ENCODE results near the gene LIN7B.

Gene LIN7B

DNA sequence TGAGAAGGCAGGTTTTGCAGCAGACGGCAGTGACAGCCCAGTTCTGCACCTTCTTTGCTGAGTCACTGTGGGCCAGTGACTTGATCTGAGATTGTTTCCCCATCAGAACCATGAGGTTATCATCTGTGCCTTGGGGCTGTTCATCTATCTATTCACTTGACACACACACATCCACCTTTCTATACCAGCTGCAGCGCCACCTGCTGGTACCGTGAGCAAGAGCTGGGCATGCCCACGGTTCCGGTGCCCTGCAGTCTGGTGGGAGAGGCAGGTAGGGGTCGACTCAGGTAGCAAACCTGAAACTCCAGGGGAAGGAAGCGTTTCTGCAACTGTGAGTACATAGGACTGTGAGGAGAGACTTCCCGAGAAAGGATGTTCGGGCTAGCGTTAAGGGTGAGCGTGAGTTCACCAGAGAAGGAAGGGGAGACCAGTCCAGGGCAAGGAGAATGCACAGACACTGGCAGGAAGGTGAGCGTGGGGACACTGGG, 7.5 kb upstream of the LIN7B start:
- Mint-ChIP-seq H3K36me3 (peaks cover 25% of the 10 kb centered on the region), H3K4me1 (peaks cover 12% of the 10 kb centered on the region), H3K9me3 (no peaks in the 10 kb centered on the region), H3K27me3 (no peaks in the 10 kb centered on the region), H3K27ac (no peak overlapping the region), H3K4me3 (no peak overlapping the region)
- peak; percentile 64 to 66 for DNase-seq (ENCODE audit: low spot score in 2 of 2)
- ATAC-seq (ENCODE audit: low read depth): peak; percentile 95

DNA sequence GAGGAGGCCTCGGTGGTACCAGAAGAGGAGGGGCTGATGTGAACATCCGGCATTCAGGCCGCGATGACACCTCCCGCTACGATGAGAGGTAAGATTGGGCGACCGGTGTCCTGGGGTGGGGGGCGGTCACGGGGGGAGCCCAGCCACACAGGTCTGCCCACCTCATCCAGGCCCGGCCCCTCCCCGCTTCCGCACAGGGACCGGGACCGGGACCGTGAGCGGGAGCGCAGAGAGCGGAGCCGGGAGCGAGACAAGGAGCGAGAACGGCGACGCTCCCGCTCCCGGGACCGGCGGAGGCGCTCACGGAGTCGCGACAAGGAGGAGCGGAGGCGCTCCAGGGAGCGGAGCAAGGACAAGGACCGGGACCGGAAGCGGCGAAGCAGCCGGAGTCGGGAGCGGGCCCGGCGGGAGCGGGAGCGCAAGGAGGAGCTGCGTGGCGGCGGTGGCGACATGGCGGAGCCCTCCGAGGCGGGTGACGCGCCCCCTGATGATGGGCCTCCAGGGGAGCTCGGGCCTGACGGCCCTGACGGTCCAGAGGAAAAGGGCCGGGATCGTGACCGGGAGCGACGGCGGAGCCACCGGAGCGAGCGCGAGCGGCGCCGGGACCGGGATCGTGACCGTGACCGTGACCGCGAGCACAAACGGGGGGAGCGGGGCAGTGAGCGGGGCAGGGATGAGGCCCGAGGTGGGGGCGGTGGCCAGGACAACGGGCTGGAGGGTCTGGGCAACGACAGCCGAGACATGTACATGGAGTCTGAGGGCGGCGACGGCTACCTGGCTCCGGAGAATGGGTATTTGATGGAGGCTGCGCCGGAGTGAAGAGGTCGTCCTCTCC, 6.3 kb upstream of the LIN7B start:
- Mint-ChIP-seq H3K4me1 (peaks cover 12% of the 10 kb centered on the region), H3K27ac (no peak overlapping the region)

GRCh38 chr19:49109051-49109450, 5.1 kb upstream of the LIN7B start:
- H3K9me3 Mint-ChIP-seq: no peaks in the 10 kb centered on the region
- ATAC-seq (ENCODE audit: low read depth): no peak
- DNase-seq (ENCODE audit: low spot score in 2 of 2): no peak
- peaks cover 17% of the 10 kb centered on the region for H3K4me1 Mint-ChIP-seq
- no peak overlapping the region for H3K4me3 Mint-ChIP-seq
- H3K36me3 Mint-ChIP-seq: peaks cover 24% of the 10 kb centered on the region
- no peak overlapping the region for H3K27ac Mint-ChIP-seq
- H3K27me3 Mint-ChIP-seq: no peaks in the 10 kb centered on the region

More for the DNA sequence above, 6.3 kb upstream of the LIN7B start:
- no peak for DNase-seq (ENCODE audit: low spot score in 2 of 2)
- no peaks in the 10 kb centered on the region for H3K27me3 Mint-ChIP-seq
- peaks cover 24% of the 10 kb centered on the region for H3K36me3 Mint-ChIP-seq
- no peak overlapping the region for H3K4me3 Mint-ChIP-seq
- no peak for ATAC-seq (ENCODE audit: low read depth)
- no peaks in the 10 kb centered on the region for H3K9me3 Mint-ChIP-seq

- no peaks in the 10 kb centered on the region for H3K9me3 Mint-ChIP-seq
- no peak for ATAC-seq (ENCODE audit: low read depth)
- no peaks in the 10 kb centered on the region for H3K27me3 Mint-ChIP-seq
- H3K4me3 Mint-ChIP-seq: no peak overlapping the region
- no peak for DNase-seq (ENCODE audit: low spot score in 2 of 2)
- peaks cover 23% of the 10 kb centered on the region for H3K36me3 Mint-ChIP-seq
- H3K4me1 Mint-ChIP-seq: peaks cover 16% of the 10 kb centered on the region
- no peak overlapping the region for H3K27ac Mint-ChIP-seq
These were observed 4.5 kb upstream of the LIN7B start for GRCh38 chr19:49109569-49110233.

DNA sequence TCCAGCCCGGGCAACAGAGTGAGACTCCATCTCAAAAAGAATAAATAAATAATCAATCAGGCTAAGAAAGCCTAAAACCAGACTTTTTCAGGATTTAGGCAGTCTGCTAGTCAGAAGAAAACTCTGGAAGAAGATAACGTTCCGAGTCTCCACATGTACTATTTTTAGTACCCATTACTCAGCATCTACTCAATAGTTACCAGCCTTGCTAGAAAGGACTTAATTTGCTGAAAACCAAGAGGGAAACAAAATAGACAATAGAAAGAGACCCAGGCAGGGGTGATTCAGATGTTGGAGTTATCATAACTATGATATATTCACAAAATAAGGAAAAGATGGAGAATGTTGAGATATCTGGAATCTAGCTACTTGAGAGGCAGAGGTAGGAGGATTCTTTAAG, 3.6 kb upstream of the LIN7B start:
- H3K9me3 Mint-ChIP-seq: no peaks in the 10 kb centered on the region
- H3K4me1 Mint-ChIP-seq: peaks cover 16% of the 10 kb centered on the region
- ATAC-seq (ENCODE audit: low read depth) (no peak), DNase-seq (ENCODE audit: low spot score in 2 of 2) (no peak)
- H3K27me3 Mint-ChIP-seq: no peaks in the 10 kb centered on the region
- no peak overlapping the region for H3K27ac Mint-ChIP-seq
- peaks cover 18% of the 10 kb centered on the region for H3K36me3 Mint-ChIP-seq
- no peak overlapping the region for H3K4me3 Mint-ChIP-seq

DNA sequence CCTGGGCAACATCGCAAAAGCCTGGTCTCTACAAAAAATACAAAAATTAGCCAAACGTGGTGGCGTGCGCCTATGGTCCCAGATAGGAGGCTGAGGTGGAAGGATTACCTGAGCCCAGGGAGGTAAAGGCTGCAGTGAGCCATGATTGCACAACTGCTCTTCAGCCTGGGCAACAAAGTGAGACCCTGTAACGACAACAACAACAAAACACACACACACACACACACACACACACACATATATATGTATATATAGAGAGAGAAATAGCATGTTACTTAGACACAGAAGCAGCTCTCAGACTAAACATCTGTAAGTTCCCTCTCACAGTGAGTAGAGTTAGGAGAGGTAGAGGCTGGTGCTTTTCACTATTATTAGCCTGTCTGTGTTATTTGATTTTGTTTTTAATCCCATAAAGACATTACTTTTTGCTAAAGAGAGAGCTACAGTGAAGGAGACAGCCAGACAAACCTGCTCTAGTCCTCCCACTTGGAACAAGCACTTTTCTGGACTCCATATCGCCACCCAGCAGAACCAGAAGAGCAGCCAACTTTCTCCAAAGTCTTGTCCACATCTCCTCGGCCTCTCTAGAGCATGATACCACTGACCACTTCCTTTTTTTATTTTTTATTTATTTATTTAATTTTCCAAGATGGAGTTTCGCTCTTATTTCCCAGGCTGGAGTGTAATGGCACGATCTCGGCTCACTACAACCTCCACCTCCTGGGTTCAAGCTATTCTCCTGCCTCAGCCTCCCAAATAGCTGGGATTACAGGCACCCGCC, 2.8 kb upstream of the LIN7B start:
- ATAC-seq (ENCODE audit: low read depth): no peak
- Mint-ChIP-seq H3K4me3 (no peak overlapping the region), H3K27ac (no peak overlapping the region), H3K9me3 (no peaks in the 10 kb centered on the region), H3K27me3 (no peaks in the 10 kb centered on the region), H3K4me1 (peaks cover 20% of the 10 kb centered on the region), H3K36me3 (peaks cover 18% of the 10 kb centered on the region)
- no peak for DNase-seq (ENCODE audit: low spot score in 2 of 2)

DNA sequence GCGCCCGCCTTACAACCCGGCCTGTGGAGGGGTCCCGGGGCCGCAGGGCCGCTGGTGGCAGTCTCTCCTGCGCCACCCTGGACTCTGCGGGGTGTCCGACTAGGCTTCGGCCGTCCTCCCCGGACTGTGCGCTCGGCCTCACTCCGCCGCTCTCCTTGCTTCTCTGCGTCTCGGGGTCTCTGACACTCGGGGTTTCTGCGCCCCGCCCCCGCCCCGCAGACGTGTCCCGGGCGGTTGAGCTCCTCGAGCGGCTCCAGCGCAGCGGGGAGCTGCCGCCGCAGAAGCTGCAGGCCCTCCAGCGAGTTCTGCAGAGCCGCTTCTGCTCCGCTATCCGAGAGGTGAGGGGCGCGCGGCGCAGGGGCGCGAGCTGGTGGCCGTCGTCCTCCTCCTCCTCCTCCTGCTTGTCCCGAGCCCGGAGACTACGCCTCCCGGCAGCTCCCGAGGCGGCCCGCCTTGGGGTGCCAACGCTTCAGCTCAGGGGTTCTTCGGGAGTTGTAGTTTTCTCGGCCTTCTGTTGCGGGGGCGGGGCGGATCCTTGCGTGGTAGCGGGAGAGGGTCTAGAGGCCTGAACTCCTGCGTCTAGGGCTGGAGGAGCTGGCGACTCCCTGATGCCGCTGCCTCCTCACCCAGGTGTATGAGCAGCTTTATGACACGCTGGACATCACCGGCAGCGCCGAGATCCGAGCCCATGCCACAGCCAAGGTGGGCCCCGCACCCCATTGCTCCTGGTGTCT, 627 bp downstream of the LIN7B start:
- Mint-ChIP-seq H3K27me3 (no peaks in the 10 kb centered on the region), H3K4me3 (peak overlapping the region; percentile 82), H3K9me3 (no peaks in the 10 kb centered on the region), H3K27ac (peak overlapping the region; percentile 50), H3K36me3 (no peaks in the 10 kb centered on the region), H3K4me1 (peaks cover 27% of the 10 kb centered on the region)
- ATAC-seq (ENCODE audit: low read depth) (no peak), DNase-seq (ENCODE audit: low spot score in 2 of 2) (peak; percentile 28 to 30)

DNA sequence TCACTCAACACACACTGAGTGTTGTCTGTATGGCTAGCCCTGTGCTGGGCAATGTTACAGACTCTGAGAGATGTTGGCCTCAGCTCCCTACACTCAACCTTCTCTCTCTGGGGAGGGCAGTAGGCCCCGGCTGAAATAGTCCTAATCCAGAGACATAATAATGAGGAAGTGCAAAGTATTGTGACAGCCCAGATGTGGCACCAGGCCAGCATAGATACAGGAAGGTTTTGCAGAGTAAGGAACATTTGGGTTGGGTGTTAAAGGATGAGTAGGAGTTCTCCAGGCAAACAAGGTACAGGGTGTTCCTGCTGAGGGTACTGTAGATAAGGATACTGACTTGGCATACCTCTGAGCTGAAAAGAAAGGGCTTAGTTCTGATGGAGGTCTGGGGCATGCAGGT, 2.4 kb downstream of the LIN7B start:
- H3K27me3 Mint-ChIP-seq: peaks cover 7% of the 10 kb centered on the region
- H3K27ac Mint-ChIP-seq: no peak overlapping the region
- no peaks in the 10 kb centered on the region for H3K9me3 Mint-ChIP-seq
- ATAC-seq (ENCODE audit: low read depth): no peak
- DNase-seq (ENCODE audit: low spot score in 2 of 2): no peak
- peaks cover 35% of the 10 kb centered on the region for H3K4me1 Mint-ChIP-seq
- peak overlapping the region; percentile 43 for H3K4me3 Mint-ChIP-seq
- H3K36me3 Mint-ChIP-seq: no peaks in the 10 kb centered on the region

- H3K36me3 Mint-ChIP-seq: no peaks in the 10 kb centered on the region
- H3K27me3 Mint-ChIP-seq: peaks cover 9% of the 10 kb centered on the region
- no peak for DNase-seq (ENCODE audit: low spot score in 2 of 2)
- no peaks in the 10 kb centered on the region for H3K9me3 Mint-ChIP-seq
- peak overlapping the region; percentile 83 for H3K4me3 Mint-ChIP-seq
- ATAC-seq (ENCODE audit: low read depth): no peak
- H3K27ac Mint-ChIP-seq: peak overlapping the region; percentile 90
- peaks cover 37% of the 10 kb centered on the region for H3K4me1 Mint-ChIP-seq
These were observed 3.8 kb downstream of the LIN7B start for GRCh38 chr19:49117677-49118564.

GRCh38 chr19:49118565-49119410, 4.6 kb downstream of the LIN7B start, which contains the start of gene C19orf73:
Gene C19orf73 (minus strand): TSS chr19:49119143. CDS start chr19:49119022, 121 bp downstream.
- peak; percentile 96 to 98 for DNase-seq (ENCODE audit: low spot score in 2 of 2)
- peak; percentile 78 for ATAC-seq (ENCODE audit: low read depth)
- Mint-ChIP-seq H3K4me1 (peaks cover 34% of the 10 kb centered on the region), H3K27ac (peak within 1 kb of the TSS; percentile 90), H3K9me3 (no peaks in the 10 kb centered on the region), H3K4me3 (peak within 1 kb of the TSS; percentile 83), H3K36me3 (no peaks in the 10 kb centered on the region), H3K27me3 (peaks cover 9% of the 10 kb centered on the region)

GRCh38 chr19:49119411-49120324, 5.5 kb downstream of the LIN7B start, which contains the start of gene PPFIA3:
Gene PPFIA3 (plus strand): TSS chr19:49119544. CDS start chr19:49127874, 8,330 bp downstream.
- Mint-ChIP-seq H3K27me3 (peaks cover 9% of the 10 kb centered on the region), H3K4me3 (peak within 1 kb of the TSS; percentile 83), H3K27ac (peak within 1 kb of the TSS; percentile 90), H3K9me3 (no peaks in the 10 kb centered on the region), H3K4me1 (peaks cover 32% of the 10 kb centered on the region), H3K36me3 (no peaks in the 10 kb centered on the region)
- DNase-seq (ENCODE audit: low spot score in 2 of 2): peak; percentile 26 to 54
- no peak for ATAC-seq (ENCODE audit: low read depth)
